Muscle layer of duodenum (tissue), 2 donors: ENCODE measurements around the gene MRGPRD.
"Not testable (repeated sequence)": the region's sequence is repeated elsewhere in the genome, so short reads cannot be mapped to it uniquely, and the experiment has no call there.

Experiments used
- H3K27ac ChIP-seq: one replicate; pipeline ENCODE4 v1.7.0; 2013; ENCODE audit warnings: mild to moderate bottlenecking, low read length
- H3K27me3 ChIP-seq: one replicate; pipeline ENCODE4 v1.7.0; 2013; ENCODE audit warnings: low read depth, mild to moderate bottlenecking, control low read depth, low read length
- H3K36me3 ChIP-seq, 2 donors: one replicate each; pipeline ENCODE4 v1.7.0; 2013; ENCODE audit warnings: low read length in 2 of 2, control low read depth in 1 of 2, mild to moderate bottlenecking in 1 of 2; ENCODE audit not compliant: insufficient read depth in 2 of 2, control insufficient read depth in 1 of 2
- H3K4me1 ChIP-seq, 2 donors: one replicate each; pipeline ENCODE4 v1.7.0; 2013; ENCODE audit warnings: low read length in 2 of 2, mild to moderate bottlenecking in 2 of 2, control low read depth in 1 of 2, moderate library complexity in 1 of 2; ENCODE audit not compliant: insufficient read depth in 2 of 2, control insufficient read depth in 1 of 2
- H3K4me3 ChIP-seq, 2 donors: one replicate each; pipeline ENCODE4 v1.7.0; 2013; ENCODE audit warnings: low read length in 2 of 2, low read depth in 1 of 2, mild to moderate bottlenecking in 1 of 2
- H3K9me3 ChIP-seq, 2 donors: one replicate each; pipeline ENCODE4 v1.7.0; 2013; ENCODE audit warnings: low read length in 2 of 2, control low read depth in 1 of 2, mild to moderate bottlenecking in 1 of 2; ENCODE audit not compliant: control insufficient read depth in 1 of 2
- donor health status: healthy.

MRGPRD gene

GRCh38 chr11:68974421-68975194 lies 6.2 kb downstream of the MRGPRD start:
- H3K27me3 ChIP-seq = no peaks in the 10 kb centered on the region
- no peaks in the 10 kb centered on the region for H3K9me3 ChIP-seq
- no peak overlapping the region for H3K27ac ChIP-seq
- no peaks in the 10 kb centered on the region for H3K36me3 ChIP-seq
- H3K4me3 ChIP-seq = no peak overlapping the region
- H3K4me1 ChIP-seq = peaks cover 0 to 9% of the 10 kb centered on the region in 2 donors

GRCh38 chr11:68973706-68974105 lies 7.1 kb downstream of the MRGPRD start:
- H3K27ac ChIP-seq, H3K27me3 ChIP-seq, H3K4me3 ChIP-seq: not testable (repeated sequence)

GRCh38 chr11:68973219-68973618 lies 7.6 kb downstream of the MRGPRD start:
- Histone ChIP-seq H3K9me3 (no peaks in the 10 kb centered on the region), H3K36me3 (no peaks in the 10 kb centered on the region), H3K27ac (no peak overlapping the region), H3K4me1 (peaks cover 0 to 9% of the 10 kb centered on the region in 2 donors), H3K4me3 (no peak overlapping the region), H3K27me3 (no peaks in the 10 kb centered on the region)

More at GRCh38 chr11:68973706-68974105, 7.1 kb downstream of the MRGPRD start:
- H3K4me1 ChIP-seq, H3K36me3 ChIP-seq, H3K9me3 ChIP-seq: not testable (repeated sequence)

GRCh38 chr11:68970921-68971636 lies 9.7 kb downstream of the MRGPRD start:
- no peaks in the 10 kb centered on the region for H3K36me3 ChIP-seq
- no peaks in the 10 kb centered on the region for H3K9me3 ChIP-seq
- peaks cover 0 to 9% of the 10 kb centered on the region in 2 donors for H3K4me1 ChIP-seq
- no peak overlapping the region for H3K4me3 ChIP-seq
- H3K27me3 ChIP-seq = no peaks in the 10 kb centered on the region
- H3K27ac ChIP-seq = no peak overlapping the region

GRCh38 chr11:68969386-68969785 lies 11.4 kb downstream of the MRGPRD start:
- Histone ChIP-seq H3K27ac (no peak overlapping the region), H3K4me1 (peaks cover 0 to 9% of the 10 kb centered on the region in 2 donors), H3K27me3 (no peaks in the 10 kb centered on the region), H3K4me3 (no peak overlapping the region), H3K36me3 (no peaks in the 10 kb centered on the region), H3K9me3 (no peaks in the 10 kb centered on the region)

- Histone ChIP-seq H3K9me3 (no peaks in the 10 kb centered on the region), H3K36me3 (no peaks in the 10 kb centered on the region), H3K4me1 (peaks cover 0 to 7% of the 10 kb centered on the region in 2 donors), H3K27me3 (no peaks in the 10 kb centered on the region), H3K4me3 (no peak overlapping the region), H3K27ac (no peak overlapping the region)
These were observed 12.2 kb downstream of the MRGPRD start for GRCh38 chr11:68968306-68969250.

GRCh38 chr11:68966894-68967780 lies 13.6 kb downstream of the MRGPRD start:
- H3K27ac ChIP-seq = no peak overlapping the region
- no peaks in the 10 kb centered on the region for H3K36me3 ChIP-seq
- H3K27me3 ChIP-seq = no peaks in the 10 kb centered on the region
- H3K4me3 ChIP-seq = no peak overlapping the region
- H3K9me3 ChIP-seq = no peaks in the 10 kb centered on the region
- H3K4me1 ChIP-seq = no peaks in the 10 kb centered on the region

GRCh38 chr11:68965901-68966853 lies 14.6 kb downstream of the MRGPRD start:
- Histone ChIP-seq H3K27ac (no peak overlapping the region), H3K4me3 (no peak overlapping the region), H3K36me3 (no peaks in the 10 kb centered on the region), H3K4me1 (no peaks in the 10 kb centered on the region), H3K9me3 (no peaks in the 10 kb centered on the region), H3K27me3 (no peaks in the 10 kb centered on the region)

- Histone ChIP-seq H3K9me3 (no peaks in the 10 kb centered on the region), H3K36me3 (no peaks in the 10 kb centered on the region), H3K4me1 (no peaks in the 10 kb centered on the region), H3K27me3 (no peaks in the 10 kb centered on the region), H3K27ac (no peak overlapping the region), H3K4me3 (no peak overlapping the region)
These were observed 17.0 kb downstream of the MRGPRD start for GRCh38 chr11:68963779-68964178.
